Coronary artery (tissue), 2 donors: ENCODE results near the gene SELP.

Experiments used
- DNase-seq: peaks from one replicate; pipeline ENCODE4 v3.0.0-alpha.2; 2017; ENCODE audit warnings: low spot score
- H3K27ac ChIP-seq, 2 donors: fragments of 200-600 bp; sonication (generic); one replicate each; pipeline ENCODE4 v1.5.1; 2016 to 2019
- H3K4me3 ChIP-seq: fragments of 200-600 bp; sonication (generic); 2 replicates; pipeline ENCODE4 v1.5.1; 2016; ENCODE audit warnings: mild to moderate bottlenecking, moderate library complexity
- CTCF ChIP-seq: fragments of 200-600 bp; sonication (generic); IDR thresholded peaks from one replicate; pipeline ENCODE4 v1.5.1; 2019; ENCODE audit warnings: antibody characterized with exemption

The SELP gene

GRCh38 chr1:169618367-169618766 lies 11.6 kb downstream of the SELP start:
- DNase-seq = no peak
- no peak overlapping the region for H3K4me3 ChIP-seq
- no peak for TF ChIP-seq CTCF
- no peak overlapping the region for H3K27ac ChIP-seq

GRCh38 chr1:169615803-169616202 lies 14.1 kb downstream of the SELP start:
- TF ChIP-seq CTCF = no peak
- Histone ChIP-seq H3K4me3 (no peak overlapping the region), H3K27ac (no peak overlapping the region)
- DNase-seq = no peak

- TF ChIP-seq CTCF = no peak
- no peak for DNase-seq
These were observed 19.1 kb downstream of the SELP start for GRCh38 chr1:169610858-169611257.

GRCh38 chr1:169610108-169610507 lies 19.8 kb downstream of the SELP start:
- DNase-seq = no peak

More at GRCh38 chr1:169610858-169611257, 19.1 kb downstream of the SELP start:
- Histone ChIP-seq H3K4me3 (no peak overlapping the region), H3K27ac (no peak overlapping the region)

GRCh38 chr1:169608226-169608625 lies 21.7 kb downstream of the SELP start:
- Histone ChIP-seq H3K27ac (no peak overlapping the region), H3K4me3 (no peak overlapping the region)
- DNase-seq = no peak
- TF ChIP-seq CTCF = no peak

More at GRCh38 chr1:169610108-169610507, 19.8 kb downstream of the SELP start:
- no peak overlapping the region for H3K27ac ChIP-seq
- no peak for TF ChIP-seq CTCF
- no peak overlapping the region for H3K4me3 ChIP-seq

- no peak for TF ChIP-seq CTCF
- no peak for DNase-seq
- H3K4me3 ChIP-seq = no peak overlapping the region
- H3K27ac ChIP-seq = no peak overlapping the region
These were observed 25.0 kb downstream of the SELP start for GRCh38 chr1:169604781-169605560.
